SH-SY5Y (cell line): ENCODE measurements around the gene PDGFRA.

Experiments used
- GATA2 ChIP-seq: IDR thresholded peaks from 2 replicates; pipeline ENCODE4 v1.6.1; 2011; ENCODE audit warnings: mild to moderate bottlenecking, low read depth, low read length
- GATA3 ChIP-seq: IDR thresholded peaks from 2 replicates; pipeline ENCODE4 v1.6.1; 2011; ENCODE audit warnings: low read depth, mild to moderate bottlenecking, low read length, moderate library complexity

PDGFRA gene

DNA sequence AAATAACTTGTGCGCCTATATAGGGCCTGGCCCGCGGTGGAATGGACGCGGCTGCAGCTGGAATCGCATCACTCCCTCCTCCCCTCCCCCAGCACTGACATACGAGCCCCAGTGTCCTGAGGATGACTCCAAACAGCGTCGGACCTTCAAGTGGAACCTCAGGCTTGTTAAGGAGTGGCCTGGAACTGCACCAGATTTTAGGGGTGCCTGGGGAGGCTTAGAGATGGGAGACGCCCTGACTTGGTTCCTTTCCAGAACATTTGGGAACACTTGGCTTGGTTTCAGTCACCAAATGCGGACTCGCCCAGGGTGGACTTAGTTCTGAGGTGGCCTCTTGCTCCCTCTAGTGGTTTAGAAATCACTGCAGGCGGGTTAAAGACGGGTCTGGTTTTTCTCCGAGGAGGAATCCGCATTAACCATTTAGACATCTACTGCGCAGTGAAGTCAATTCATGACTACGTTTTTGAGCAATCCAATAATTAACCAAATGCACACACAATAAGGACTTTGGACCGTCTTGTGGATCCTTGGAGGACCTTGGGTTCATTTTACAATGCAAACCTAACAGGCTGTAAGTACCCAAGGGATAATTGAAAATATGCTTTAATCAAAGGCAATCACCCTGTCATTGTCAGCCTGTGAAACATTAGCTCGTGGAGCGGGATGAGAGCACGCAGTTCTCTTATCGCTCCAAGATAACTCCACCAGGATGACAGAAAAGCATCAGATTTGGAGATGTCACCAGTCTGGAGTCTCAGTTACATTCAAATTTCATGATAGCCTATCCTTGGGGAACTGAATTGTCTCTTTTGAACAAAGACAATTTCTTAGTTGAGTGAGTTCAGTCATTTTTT is 11.2 kb upstream of the PDGFRA start:
- TF ChIP-seq GATA2 (peak; percentile 50), GATA3 (no peak)

GRCh38 chr4:54218736-54219135 is 10.4 kb upstream of the PDGFRA start:
- TF ChIP-seq GATA3, result no peak
- TF ChIP-seq GATA2, result no peak

DNA sequence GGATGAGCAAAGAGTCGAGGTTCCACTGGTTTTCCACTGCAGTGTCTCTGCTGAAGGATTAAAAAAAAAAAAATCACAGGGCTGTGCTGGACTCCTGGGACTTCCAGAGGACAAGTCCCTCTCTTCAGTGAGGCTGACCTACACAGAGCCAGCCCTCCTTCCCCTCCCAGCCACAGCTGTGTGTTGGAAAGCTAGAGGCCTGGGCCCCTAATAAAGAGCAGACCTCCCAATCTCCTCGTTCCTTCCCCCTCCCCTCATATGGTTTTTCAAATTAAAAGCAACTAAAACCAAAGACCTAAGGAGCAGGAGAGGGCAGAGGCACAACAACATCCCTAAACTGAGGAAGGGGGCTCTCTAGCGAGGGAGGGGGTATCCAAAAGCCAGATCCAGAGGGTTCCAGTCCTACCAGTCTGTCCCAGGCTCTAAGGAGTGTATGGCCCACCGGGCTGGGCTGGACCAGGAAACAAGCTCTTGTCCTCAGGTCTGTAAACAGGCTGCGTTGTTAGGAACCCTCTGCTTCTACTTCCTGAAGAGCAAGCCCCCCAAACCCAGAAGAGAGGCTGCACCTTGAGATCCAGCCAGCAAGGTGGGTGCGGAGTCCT is 4.0 kb upstream of the PDGFRA start:
- TF ChIP-seq GATA3, result no peak
- TF ChIP-seq GATA2, result no peak

DNA sequence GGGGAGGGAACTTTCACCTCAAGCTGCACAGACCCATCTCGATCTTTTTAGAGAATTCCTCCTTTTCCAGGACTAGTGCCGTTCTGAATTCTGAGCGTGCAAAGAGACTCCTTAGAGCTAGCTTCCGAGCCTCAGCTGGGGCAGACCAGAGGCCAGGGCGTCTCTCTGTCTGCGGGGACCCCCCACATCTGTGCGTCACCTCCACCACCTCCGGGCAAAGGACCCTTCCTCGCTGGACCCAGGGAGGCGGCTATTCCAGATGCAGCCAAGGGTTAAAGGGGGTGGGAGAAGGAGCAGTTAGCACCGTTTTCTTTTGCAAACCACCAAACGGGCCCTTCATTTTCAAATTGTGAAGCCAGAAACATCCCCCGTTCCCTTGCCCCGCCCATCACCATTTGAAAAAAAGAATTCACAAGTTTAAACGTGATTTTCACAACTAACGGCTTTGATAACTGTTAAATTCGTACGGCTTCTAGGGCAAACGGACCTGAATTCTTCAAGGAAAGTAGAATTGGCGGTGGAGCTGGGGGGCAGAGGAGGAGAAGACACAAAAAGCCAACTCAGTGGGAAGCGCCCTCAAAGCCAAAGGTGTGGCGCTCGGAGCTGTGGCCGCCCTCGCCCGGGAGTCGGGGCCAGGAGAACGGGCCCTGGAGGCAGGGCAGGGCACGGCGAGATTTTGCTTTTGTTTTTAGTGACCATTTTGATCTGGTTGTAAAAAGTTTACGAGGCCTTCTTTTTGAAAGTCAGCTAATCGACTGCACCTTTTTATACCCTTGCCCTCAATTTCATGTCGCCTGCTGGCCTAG is 3.3 kb upstream of the PDGFRA start:
- no peak for TF ChIP-seq GATA3
- no peak for TF ChIP-seq GATA2

DNA sequence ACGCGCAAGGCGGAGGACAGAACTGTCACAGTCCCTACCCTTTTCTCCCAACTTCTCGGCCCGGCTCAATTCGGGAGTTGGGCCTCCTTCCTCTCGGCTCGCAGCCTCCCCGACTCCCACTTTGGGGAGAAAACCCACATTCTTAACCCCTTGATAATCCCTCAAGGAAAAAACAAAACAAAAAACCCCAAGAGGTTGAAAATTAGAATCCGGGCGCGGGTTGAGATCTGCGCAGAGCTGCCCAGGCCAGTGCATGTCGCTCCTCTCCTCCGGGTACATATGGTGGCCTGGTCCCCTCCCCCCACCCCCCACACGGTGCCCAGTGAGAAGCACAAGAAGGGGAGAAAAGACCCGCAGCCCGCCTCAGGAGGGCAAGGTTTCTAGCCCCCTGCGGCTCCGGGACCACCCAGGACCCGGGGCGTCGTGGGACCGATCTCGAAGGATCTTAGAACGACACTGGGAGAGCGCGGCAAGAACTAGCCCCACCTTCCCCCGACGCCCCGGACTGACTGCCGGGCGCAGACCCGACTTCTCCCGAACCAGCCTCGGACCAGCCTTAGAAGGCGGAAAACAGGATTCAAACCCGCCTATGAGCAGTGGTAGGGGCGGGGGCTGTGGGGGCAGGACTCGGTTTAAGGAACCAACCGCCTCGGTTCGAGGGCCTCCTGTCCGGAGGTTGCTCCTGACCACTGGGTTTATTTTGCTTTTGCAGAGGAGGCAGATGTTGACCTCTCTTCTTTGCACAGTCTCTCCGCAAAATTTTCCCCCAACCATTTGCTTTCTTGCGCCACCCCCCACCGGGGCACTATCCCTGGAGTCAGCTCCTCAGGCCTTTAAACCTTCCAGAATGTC is 2.5 kb upstream of the PDGFRA start:
- no peak for TF ChIP-seq GATA2
- TF ChIP-seq GATA3, result no peak

GRCh38 chr4:54227256-54228055 is 1.6 kb upstream of the PDGFRA start:
- TF ChIP-seq GATA3 (no peak), GATA2 (no peak)

- TF ChIP-seq GATA3 (no peak), GATA2 (no peak)
These were observed 1.0 kb upstream of the PDGFRA start for GRCh38 chr4:54228056-54228527.

- no peak for TF ChIP-seq GATA3
- no peak for TF ChIP-seq GATA2
These were observed 547 bp upstream of the PDGFRA start for GRCh38 chr4:54228546-54228945.

DNA sequence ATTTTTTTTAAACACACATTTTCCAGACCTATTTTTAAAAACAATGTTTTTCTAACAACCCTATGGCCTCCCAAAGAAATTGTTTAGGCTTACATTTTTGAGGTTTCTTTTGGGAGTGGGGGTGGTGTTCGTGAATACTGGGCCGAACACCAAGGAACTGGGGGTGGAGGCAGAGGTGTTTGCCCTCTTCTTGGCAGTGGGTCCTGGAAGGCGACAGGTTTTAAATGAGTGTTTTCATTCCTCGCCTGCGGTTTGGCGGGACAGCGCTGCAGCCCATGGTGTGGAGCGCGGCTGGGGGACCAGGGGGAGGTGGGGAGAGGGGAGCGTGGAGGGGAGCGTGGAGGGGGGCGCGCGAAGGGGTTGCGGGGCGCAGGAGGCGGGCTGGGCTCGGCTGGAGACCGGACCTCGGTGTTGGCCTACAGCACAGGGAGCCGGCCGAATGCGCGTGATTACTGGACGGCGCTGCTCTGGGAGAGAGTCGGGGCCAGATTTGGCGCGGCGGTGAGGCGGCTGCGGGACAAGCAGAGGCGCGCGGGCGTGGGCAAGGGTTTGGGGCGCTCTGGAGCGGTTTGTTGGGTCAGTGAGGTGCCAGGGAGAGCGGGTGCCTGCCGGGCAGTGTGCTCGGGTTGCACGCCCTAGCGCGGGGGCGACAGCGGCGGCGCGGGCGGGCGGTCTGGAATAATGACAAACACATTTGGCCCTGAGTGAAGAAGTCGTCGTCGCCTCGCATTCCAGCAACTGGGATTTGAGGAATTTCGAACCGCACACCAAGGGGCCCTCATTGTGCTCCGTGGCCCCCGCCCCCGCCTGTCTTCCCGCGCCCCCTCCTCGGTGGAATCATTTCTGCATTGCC is 764 bp downstream of the PDGFRA start:
- TF ChIP-seq GATA3 (no peak), GATA2 (no peak)

- TF ChIP-seq GATA3 (no peak), GATA2 (no peak)
These were observed 1.7 kb downstream of the PDGFRA start for GRCh38 chr4:54230484-54231418.

GRCh38 chr4:54231419-54231767 is 2.3 kb downstream of the PDGFRA start:
- no peak for TF ChIP-seq GATA2
- no peak for TF ChIP-seq GATA3
